Endothelial cell of umbilical vein (primary cell): Measurements from ENCODE around the gene MLH1. TPM values are rescaled to one million over a fixed set of nuclear protein-coding genes. Genes with fewer than 3 reads are reported as not detected.

Experiments
- BruUV-seq: library from RNA; stranded (reverse); fragments of 400-500 nt; replicated peaks from 2 replicates; lab custom pipeline; 2021; lab: Mats Ljungman, UMichigan
- CTCF ChIA-PET: fragments of 300-600, 350-600 bp; sonication (Branson Sonifier 250); formaldehyde crosslinking; loops from one replicate; lab custom pipeline; 2021; ENCODE audit warnings: antibody characterized with exemption, inconsistent platforms; lab: Charles Lee
- POLR2A ChIA-PET: fragments of 300-600, 350-600 bp; sonication (Branson Sonifier 250); formaldehyde crosslinking; loops from one replicate; lab custom pipeline; 2021; ENCODE audit warnings: antibody characterized with exemption, inconsistent platforms; lab: Charles Lee
- DNase-seq: peaks from one replicate; pipeline ENCODE4 v3.0.0-alpha.2; 2011; ENCODE audit warnings: low read depth, low spot score
- FAIRE-seq: peaks from 2 replicates; lab custom pipeline; 2011; peaks lifted over from hg19 to GRCh38; lab: Jason Lieb, UNC
- H2AFZ ChIP-seq: 2 replicates; pipeline ENCODE4 v1.6.0; 2012; ENCODE audit warnings: low read depth, low read length, control low read depth, inconsistent platforms
- H3K27ac ChIP-seq: 2 replicates; pipeline ENCODE4 v1.5.1; 2011; ENCODE audit warnings: low read depth, mild to moderate bottlenecking, control low read depth, low read length, moderate library complexity; ENCODE audit not compliant: insufficient read depth
- H3K27me3 ChIP-seq, 2 experiments: 2 replicates each; pipeline versions ENCODE4 v1.6.0 to v1.6.1; 2011; ENCODE audit warnings: low read length in 2 of 2, mixed read lengths in 1 of 2; ENCODE audit not compliant: control insufficient read depth in 2 of 2, insufficient read depth in 2 of 2
- H3K36me3 ChIP-seq, 2 experiments: 2 replicates in 1 of 2; 3 replicates in 1 of 2; pipeline ENCODE4 v1.5.1; 2011; ENCODE audit warnings: low read length in 2 of 2, mild to moderate bottlenecking in 1 of 2, moderate library complexity in 1 of 2; ENCODE audit not compliant: control insufficient read depth in 2 of 2, insufficient read depth in 2 of 2; ENCODE audit errors: extremely low read depth in 1 of 2
- H3K4me1 ChIP-seq: 3 replicates; pipeline ENCODE4 v1.5.1; 2011; ENCODE audit warnings: mild to moderate bottlenecking, low read length; ENCODE audit not compliant: control insufficient read depth, insufficient read depth; ENCODE audit errors: extremely low read depth
- H3K4me2 ChIP-seq: 2 replicates; pipeline ENCODE4 v1.6.1; 2011; ENCODE audit warnings: low read length, control low read depth, mixed read lengths; ENCODE audit not compliant: insufficient read depth
- H3K4me3 ChIP-seq, 3 experiments: fragments of 200-600 bp in 1 of 3; sonication (generic), shearing (Covaris generic) in 1 of 3; replicated peaks in 1 of 3; 2 replicates each; pipeline ENCODE4 v1.5.1; 2011 to 2016; ENCODE audit warnings: control low read depth in 3 of 3, low read length in 3 of 3, mild to moderate bottlenecking in 2 of 3, inconsistent platforms in 1 of 3, low read depth in 1 of 3, moderate library complexity in 1 of 3; ENCODE audit not compliant: insufficient read depth in 1 of 3
- H3K79me2 ChIP-seq: 2 replicates; pipeline ENCODE4 v1.6.0; 2012; ENCODE audit warnings: low read length, inconsistent platforms; ENCODE audit not compliant: control insufficient read depth, insufficient read depth
- H3K9ac ChIP-seq: replicated peaks from 2 replicates; pipeline ENCODE3; 2011; ENCODE audit warnings: low read length, control low read depth; ENCODE audit not compliant: insufficient read depth; ENCODE audit errors: extremely low read depth
- H3K9me1 ChIP-seq: replicated peaks from 3 replicates; pipeline ENCODE4 v1.6.0; 2011; ENCODE audit warnings: mild to moderate bottlenecking, low read length; ENCODE audit not compliant: control insufficient read depth, insufficient read depth; ENCODE audit errors: extremely low read depth
- H3K9me3 ChIP-seq: replicated peaks from 2 replicates; pipeline ENCODE4 v1.5.1; 2012; ENCODE audit warnings: low read length, inconsistent platforms; ENCODE audit not compliant: control insufficient read depth, insufficient read depth
- H4K20me1 ChIP-seq: replicated peaks from 2 replicates; pipeline ENCODE3; 2011; ENCODE audit warnings: mild to moderate bottlenecking, low read length; ENCODE audit not compliant: control insufficient read depth, insufficient read depth; ENCODE audit errors: extremely low read depth
- EZH2 ChIP-seq: IDR thresholded peaks from 2 replicates; pipeline ENCODE4 v1.6.1; 2012; ENCODE audit warnings: borderline replicate concordance, low read depth, mild to moderate bottlenecking, moderate library complexity, low read length, inconsistent platforms; ENCODE audit not compliant: severe bottlenecking
- JUN ChIP-seq: IDR thresholded peaks from 2 replicates; pipeline ENCODE4 v1.6.1; 2011; ENCODE audit warnings: borderline replicate concordance, low read depth; ENCODE audit not compliant: insufficient read length, insufficient read depth
- POLR2A ChIP-seq: IDR thresholded peaks from 2 replicates; pipeline ENCODE4 v1.6.1; 2012; ENCODE audit warnings: low read depth, mild to moderate bottlenecking, control low read depth, low read length
- dilution Hi-C: fragments of 300-500 bp; cut with MboI; formaldehyde crosslinking; loops from one replicate; pipeline ENCODE4 v1.15.0; 2019; ENCODE audit warnings: low sequenced_read_pairs; ENCODE audit not compliant: extremely low pct_ligation_motif_present
- intact Hi-C: fragments of 100-400 bp; cut with micrococcal nuclease; formaldehyde crosslinking; loops from one replicate; pipeline ENCODE4 v1.10.0; 2022
- polyA plus RNA-seq, 4 experiments: library from polyadenylated mRNA; depleted of rRNA in 3 of 4; stranded (reverse) in 3 of 4; unstranded in 1 of 4; fragments of >200 nt; gene quantifications; 2 replicates each; pipeline versions ENCODE4 v1.2.1 to v1.2.3, GENCODE V29; 2011 to 2012; ENCODE audit warnings: missing spikeins in 1 of 4
- total RNA-seq: library from RNA; stranded (reverse); gene quantifications from 2 replicates; pipeline ENCODE4 v1.2.3, GENCODE V29; 2021
- TF ChIP-seq, protein P1 (sequence below): IDR thresholded peaks from 2 replicates; pipeline ENCODE4 v1.6.1; 2011; ENCODE audit not compliant: insufficient read depth, insufficient read length
- TF ChIP-seq, protein P2 (sequence below), 2 donors: IDR thresholded peaks; 1 replicate in 1 of 2; 2 replicates in 1 of 2; pipeline ENCODE4 v1.5.1; 2011; ENCODE audit warnings: low read length in 2 of 2, mild to moderate bottlenecking in 2 of 2, moderate library complexity in 2 of 2, control low read depth in 1 of 2, inconsistent platforms in 1 of 2, low read depth in 1 of 2; ENCODE audit not compliant: insufficient read depth in 1 of 2; ENCODE audit errors: extremely low read depth in 1 of 2

Gene MLH1
- total and polyA plus RNA-seq, 2 donors (not counting 3 experiments of a cell fraction or from before 2014, with no cell fraction given), result 22.2 to 32.9 TPM

DNA sequence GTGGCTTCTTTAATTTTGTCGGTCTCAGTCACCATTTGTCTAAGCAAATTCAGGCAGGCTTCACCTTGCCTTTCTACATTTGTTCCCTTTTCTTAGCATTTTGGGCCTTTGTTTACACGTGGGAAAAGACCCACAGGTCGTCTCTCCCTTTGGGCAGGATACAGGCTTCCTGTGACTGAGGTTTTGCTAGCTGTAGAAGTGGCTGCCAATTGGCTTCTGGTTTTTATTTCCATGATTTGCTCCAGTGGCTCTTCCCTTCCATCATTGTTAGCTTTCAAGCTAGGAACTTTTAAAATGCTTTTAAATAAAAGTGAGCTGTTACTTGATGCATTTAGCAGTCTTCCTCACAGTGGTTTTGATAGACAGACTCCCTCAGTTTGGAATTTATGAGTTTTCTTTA, 37.3 kb downstream of the MLH1 start:
- H3K4me2 ChIP-seq, result no peak overlapping the region
- no peaks in the 10 kb centered on the region for H3K79me2 ChIP-seq
- intact Hi-C loops, result no loop called here
- no peaks in the 10 kb centered on the region for H4K20me1 ChIP-seq
- ChIA-PET CTCF (no interaction called here), POLR2A (no interaction called here)
- H3K27me3 ChIP-seq, result no peaks in the 10 kb centered on the region
- H3K9me1 ChIP-seq, result no peaks in the 10 kb centered on the region
- H3K27ac ChIP-seq, result no peak overlapping the region
- DNase-seq (peak; percentile 30), FAIRE-seq (no peak)
- H2AFZ ChIP-seq, result no peak overlapping the region
- TF ChIP-seq, protein P1, sequence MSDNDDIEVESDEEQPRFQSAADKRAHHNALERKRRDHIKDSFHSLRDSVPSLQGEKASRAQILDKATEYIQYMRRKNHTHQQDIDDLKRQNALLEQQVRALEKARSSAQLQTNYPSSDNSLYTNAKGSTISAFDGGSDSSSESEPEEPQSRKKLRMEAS, result no peak
- TF ChIP-seq, protein P2, sequence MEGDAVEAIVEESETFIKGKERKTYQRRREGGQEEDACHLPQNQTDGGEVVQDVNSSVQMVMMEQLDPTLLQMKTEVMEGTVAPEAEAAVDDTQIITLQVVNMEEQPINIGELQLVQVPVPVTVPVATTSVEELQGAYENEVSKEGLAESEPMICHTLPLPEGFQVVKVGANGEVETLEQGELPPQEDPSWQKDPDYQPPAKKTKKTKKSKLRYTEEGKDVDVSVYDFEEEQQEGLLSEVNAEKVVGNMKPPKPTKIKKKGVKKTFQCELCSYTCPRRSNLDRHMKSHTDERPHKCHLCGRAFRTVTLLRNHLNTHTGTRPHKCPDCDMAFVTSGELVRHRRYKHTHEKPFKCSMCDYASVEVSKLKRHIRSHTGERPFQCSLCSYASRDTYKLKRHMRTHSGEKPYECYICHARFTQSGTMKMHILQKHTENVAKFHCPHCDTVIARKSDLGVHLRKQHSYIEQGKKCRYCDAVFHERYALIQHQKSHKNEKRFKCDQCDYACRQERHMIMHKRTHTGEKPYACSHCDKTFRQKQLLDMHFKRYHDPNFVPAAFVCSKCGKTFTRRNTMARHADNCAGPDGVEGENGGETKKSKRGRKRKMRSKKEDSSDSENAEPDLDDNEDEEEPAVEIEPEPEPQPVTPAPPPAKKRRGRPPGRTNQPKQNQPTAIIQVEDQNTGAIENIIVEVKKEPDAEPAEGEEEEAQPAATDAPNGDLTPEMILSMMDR (IDR thresholded peaks at IDR 0.05; ENCODE audit: extremely low read depth in 1 of 2, insufficient read depth in 1 of 2, low read depth in 1 of 2, low read length in 2 of 2), result no peak
- dilution Hi-C loops, result no loop called here
- H3K36me3 ChIP-seq, result peaks cover 9 to 10% of the 10 kb centered on the region in 2 experiments
- H3K9ac ChIP-seq, result no peak overlapping the region
- no peak overlapping the region for H3K4me3 ChIP-seq
- no peaks in the 10 kb centered on the region for H3K4me1 ChIP-seq
- H3K9me3 ChIP-seq, result no peaks in the 10 kb centered on the region
- BruUV-seq, result no TSS peak

DNA sequence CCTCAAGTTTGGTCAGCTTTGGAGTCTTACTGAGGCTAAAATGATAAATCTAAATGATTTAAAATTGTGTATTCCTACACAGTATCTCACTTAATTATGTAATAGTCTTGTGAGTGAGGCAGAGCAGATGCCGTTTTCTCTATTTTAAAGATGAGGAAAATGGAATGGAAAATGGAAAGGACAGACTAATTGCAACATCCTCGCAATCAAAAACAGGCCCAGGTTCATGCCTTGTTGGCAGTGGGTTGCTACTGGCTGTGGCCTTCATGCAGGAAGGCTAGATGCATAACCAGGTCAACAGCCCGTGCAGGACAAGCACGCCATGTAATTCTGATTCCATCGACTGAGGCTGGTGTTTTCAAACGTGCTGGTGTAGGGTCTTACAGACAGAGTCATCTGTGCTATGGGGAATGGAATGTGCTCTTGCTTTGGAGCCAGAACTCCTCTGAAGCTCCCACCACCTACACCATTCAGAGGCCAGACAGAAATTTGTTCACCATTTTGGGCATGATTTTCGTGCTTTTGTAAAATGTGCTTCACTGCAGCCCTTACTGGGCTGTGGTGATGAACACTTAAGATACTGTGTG, 37.9 kb downstream of the MLH1 start:
- H3K9ac ChIP-seq, result no peak overlapping the region
- no peaks in the 10 kb centered on the region for H3K9me1 ChIP-seq
- FAIRE-seq (no peak), DNase-seq (no peak)
- no peaks in the 10 kb centered on the region for H4K20me1 ChIP-seq
- intact Hi-C loops, result no loop called here
- no peaks in the 10 kb centered on the region for H3K27me3 ChIP-seq
- no TSS peak for BruUV-seq
- ChIA-PET POLR2A (no interaction called here), CTCF (no interaction called here)
- dilution Hi-C loops, result no loop called here
- H3K4me3 ChIP-seq, result no peak overlapping the region
- no peaks in the 10 kb centered on the region for H3K4me1 ChIP-seq
- H3K4me2 ChIP-seq, result no peak overlapping the region
- H2AFZ ChIP-seq, result no peak overlapping the region
- peaks cover 5 to 9% of the 10 kb centered on the region in 2 experiments for H3K36me3 ChIP-seq
- no peaks in the 10 kb centered on the region for H3K79me2 ChIP-seq
- TF ChIP-seq JUN (no peak), POLR2A (no peak), EZH2 (no peak)
- no peak overlapping the region for H3K27ac ChIP-seq
- no peaks in the 10 kb centered on the region for H3K9me3 ChIP-seq
